Stimulated activated naive CD4-positive, alpha-beta T cell (primary cell): ENCODE measurements around the gene ASCC3.
"Not testable (repeated sequence)": the region's sequence is repeated elsewhere in the genome, so short reads cannot be mapped to it uniquely, and the experiment has no call there.

ENCODE experiments used
- DNase-seq, 6 experiments: peaks; one replicate each; lab custom pipeline; 2025; lab: John Stamatoyannopoulos, UW

Gene ASCC3

DNA sequence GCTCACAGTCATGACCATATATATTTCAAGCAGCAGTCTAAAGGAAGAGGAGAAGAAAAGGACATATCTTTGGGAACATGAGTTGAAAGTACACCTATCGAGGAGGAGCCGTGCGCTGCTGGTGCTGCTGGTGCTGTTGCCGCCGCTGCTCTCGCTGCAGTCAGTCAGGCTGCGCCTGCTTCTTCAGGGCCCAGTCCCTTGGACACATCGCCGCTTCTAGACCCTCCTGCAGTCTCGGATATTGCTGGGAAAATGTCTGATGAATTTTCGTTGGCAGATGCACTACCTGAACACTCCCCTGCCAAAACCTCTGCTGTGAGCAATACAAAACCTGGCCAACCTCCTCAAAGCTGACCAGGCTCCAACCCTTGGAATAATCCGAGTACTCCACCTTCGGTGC, 8.2 kb upstream of the ASCC3 start:
- no peak for DNase-seq

DNA sequence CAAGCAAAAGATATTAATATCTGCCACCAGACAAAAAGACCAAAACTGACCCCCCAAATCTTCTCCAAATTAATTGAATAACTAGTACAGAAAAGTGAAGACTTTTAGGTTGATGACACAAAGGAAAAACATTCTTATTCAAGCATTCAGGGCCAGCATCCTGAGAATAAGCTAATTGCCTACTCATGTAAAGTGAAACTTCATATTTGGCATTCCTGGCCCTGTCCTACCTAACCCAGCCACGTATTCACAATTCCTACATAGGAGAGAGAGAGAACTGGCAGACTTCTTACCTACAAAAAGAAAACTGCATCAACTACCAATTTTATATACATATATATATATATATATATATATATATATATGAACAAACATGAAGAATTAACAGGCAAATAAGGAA, 4.9 kb upstream of the ASCC3 start:
- no peak for DNase-seq

DNA sequence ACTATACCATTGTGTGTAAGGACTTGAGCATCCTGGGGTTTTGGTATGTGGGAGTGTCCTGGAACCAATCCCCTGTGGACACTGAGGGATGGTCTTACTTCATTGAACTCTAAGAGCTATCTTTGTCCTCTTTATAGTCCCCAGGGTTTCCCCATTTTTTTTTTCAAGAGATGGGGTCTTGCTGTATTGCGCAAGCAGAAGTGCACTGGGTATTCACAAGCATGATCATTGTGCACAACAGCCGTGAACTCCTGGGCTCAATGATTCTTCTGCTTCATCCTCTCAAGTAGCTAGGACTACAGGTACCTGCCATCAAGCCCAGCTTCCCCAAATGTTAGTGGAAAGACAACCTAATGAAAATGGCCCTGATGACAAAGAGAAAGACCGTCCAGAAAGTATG, 2.2 kb upstream of the ASCC3 start:
- no peak for DNase-seq

DNA sequence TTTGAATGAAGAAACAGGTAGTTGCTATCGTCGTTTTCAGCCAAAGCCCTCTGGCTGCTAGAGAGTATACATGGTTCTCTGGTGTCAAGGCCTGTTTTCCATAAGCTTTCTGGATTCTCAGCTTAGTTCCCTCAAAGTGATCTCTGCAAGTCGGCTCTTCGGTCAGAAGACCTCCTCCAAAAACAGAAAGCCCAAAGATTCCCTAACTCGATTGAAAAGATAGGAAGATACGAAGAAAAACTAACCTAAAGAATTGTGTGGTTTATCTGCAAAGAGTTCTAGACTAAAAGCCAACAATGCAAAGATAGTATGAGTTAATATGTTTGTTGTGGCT, 545 bp upstream of the ASCC3 start:
- peak in 2 of 6 experiments; percentile 8 to 52 for DNase-seq

DNA sequence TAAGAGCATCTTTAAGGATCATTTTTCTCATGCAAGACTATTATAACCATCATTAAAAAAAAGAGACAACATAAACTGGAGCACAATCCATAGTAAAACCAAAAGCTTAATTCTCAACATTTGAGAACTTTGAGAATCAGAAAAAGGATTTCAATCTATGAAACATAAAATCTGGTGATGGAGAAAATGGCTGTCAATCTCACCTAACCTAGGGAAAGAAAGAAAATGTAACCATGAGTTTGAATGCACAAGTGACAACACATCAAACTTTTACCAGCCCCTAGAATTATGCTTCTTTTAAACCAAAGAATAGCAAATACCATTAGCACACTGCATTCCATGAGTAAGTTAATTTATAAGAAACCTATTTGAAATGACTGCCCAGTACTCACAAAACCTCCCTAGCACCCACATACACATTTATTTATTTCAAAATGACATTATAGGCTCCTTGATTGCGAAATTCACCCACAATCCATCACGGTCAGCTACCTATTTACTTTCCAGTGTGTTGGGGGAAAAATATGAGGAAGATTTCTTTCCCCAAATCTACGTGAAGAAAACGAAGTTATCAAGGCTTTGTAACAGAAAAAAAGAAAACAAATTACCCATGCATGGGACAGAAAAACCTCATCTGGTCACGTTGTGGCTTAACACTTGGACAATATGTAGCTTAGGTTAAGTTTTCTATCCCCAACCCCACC, 828 bp downstream of the ASCC3 start:
- no peak for DNase-seq

DNA sequence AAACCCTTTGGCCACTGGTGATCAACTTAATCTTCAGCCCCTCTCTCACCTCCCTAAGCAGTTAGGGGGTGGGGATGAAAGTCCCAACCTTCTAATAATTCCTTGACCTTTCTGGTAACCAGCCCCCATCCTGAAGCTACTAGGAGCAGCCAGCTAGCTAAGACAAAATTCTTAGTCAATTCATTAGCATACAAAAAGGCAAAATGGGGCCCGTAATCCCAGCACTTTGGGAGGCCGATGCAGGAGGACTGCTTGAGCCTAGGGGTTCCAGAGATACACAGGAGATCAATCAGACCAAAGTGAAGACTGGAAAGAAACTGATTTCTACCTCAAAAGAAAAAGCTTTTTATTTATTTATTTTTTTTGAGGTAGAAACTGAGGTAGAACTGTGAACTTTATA, 1.8 kb downstream of the ASCC3 start:
- no peak for DNase-seq

DNA sequence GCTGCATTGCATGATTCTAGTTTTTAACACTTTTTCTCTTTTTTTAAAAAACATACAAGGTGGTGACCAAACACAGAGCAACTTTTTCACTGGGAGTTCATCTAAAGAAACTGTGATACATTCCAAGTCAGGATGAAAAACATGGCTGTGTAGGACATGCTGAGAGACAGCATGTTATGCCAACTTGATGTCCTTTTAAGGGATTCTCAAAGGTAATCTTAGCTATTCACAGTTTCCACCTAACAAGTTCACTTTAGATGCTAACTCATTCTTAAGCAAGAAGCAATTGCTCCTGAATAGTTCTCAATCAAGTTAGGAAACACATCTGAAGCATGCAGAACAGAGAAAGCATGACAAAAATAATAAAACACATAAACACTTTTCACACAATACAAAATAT, 3.3 kb downstream of the ASCC3 start:
- DNase-seq: no peak

DNA sequence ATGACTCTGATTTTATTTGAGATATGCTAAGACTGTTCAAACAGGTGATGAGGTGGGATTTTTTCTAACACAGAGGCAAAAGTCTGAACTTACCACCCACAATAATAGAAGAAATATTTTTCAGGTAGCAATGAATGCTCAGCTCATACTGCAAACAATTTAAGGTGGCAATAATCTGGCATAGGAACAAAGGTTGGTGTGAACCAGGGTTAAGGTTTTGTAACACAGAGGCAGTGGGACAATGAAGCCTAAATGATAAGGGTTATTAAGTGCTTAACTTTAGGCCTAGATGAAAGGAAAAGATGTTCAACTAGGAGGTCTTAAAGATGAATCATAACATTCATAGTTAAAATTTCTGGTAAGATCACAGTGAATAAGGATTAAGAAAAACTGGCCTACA, 4.9 kb downstream of the ASCC3 start:
- DNase-seq: no peak

DNA sequence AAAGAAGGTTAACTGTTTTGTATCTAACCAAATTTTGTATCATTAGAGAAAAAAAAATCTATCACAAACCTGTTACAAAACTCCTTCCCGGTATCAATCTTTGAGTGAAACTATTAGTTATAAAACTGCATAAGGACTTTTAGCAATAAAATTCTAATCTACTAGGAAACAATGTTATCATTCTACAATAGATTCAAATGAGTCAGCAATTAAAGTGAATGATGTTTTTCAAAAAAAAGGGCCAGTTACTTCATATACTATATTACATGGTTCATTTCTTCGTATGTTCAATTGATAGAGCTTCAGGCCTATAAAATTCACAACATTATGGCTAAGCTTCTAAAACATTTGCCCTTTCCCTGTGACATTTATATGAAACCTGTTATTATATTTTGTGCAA, 15.6 kb downstream of the ASCC3 start:
- no peak for DNase-seq

DNA sequence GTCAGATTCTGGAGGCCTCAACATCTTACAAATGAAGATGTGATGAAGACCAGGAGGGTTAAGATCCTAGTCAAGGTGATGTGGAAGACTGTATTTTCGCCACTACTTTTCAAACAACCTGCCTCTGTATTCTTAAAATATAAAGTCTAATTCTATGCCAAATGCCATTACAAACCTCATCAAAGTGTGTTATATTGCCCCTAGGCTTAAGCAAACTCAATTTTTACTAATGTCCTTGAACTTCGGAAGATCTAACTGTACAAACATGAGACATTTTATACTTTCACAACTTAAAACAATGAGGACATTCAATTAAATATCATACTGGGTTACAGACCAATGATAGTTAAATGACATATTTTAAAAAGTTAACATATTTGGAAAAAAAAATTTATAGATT, 19.1 kb downstream of the ASCC3 start:
- DNase-seq: no peak

DNA sequence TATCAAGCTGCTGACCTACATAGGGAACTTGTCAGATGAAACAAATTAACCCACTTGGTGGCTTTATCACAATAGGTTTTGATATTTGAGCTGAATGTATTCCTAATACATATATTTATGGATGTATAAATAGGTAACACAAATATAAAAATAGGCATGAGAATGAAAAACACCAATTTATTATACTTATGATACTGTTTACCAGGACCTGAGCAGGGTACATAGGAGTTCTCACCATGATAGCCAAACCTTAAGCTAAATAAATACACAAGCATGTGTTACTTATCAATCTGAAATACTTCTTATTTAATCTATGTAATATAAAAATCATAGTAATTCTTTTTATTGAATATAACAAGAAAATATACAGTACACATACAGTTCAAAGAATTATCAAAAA, 25.0 kb downstream of the ASCC3 start:
- DNase-seq: no peak

DNA sequence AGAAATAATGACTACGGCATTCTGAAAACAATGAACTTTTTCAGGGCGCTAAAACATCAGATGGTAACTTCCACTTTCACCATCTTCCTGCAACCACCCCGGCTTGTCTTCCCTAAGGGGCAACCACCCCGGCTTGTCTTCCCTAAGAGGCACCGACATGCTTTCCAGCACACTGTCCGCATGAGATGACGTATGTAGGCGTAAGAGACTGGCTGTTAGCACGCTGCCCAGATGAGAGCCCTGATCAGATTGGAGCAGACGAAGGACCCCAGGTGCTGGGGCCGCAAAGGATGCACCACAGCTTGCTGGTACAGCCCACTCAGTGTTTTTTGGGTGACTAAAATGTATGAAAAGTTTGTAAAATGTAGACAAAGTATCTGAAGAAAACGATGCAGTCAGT, 29.3 kb downstream of the ASCC3 start:
- DNase-seq: no peak

DNA sequence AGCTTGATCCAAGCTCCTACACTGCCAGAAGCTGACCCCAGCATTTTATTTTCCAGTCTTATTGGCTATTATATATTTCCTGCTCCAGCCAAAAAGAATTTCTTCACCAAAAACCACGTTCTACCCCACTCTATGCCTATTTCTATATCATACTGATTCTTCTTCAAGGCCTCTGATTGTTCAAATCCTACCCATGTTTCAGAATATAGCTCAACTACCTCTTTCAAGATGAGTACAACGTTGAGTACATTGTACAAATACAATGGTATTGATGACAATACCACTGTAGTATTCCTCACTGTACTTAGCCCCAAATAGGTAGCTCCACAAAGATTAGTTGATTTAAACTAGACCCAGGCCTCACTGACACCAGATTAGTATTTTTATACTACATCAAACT, 31.0 kb downstream of the ASCC3 start:
- no peak for DNase-seq

DNA sequence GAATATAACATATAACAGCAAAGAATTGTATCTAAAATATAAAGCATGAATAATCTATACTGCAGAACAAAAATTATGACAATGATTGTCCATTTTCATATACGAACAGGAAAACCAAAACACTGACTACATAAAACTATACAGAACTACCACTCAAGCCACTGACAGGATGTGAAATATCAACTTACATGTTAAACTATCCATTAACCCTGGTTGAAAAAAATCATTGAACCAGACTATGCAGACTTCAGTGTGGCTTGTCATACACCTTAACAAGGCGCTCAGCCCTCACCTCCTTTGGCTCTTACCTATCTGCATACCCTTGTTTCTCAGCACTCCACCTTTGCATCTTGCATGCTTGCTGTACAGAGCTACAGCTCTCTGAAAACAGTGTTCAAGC, 34.9 kb downstream of the ASCC3 start:
- no peak for DNase-seq

DNA sequence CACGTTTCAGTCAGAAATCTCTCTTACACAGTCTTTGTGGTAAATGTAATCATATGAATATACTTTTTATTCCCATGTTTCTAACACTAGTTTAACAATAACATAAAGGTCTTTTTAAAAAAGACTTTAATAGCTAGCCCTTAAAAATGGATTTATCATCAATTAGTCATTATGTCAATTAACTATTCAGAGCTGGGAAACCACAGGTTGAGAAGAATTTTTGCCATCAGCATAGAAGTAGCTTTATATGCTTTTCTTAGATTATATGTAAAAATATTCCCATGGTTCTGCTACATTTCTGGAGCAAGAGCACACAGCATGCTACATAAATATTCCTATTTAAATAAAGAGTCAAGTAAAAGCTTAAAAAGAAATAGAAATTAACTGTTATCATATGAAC, 35.5 kb downstream of the ASCC3 start:
- DNase-seq: no peak

DNA sequence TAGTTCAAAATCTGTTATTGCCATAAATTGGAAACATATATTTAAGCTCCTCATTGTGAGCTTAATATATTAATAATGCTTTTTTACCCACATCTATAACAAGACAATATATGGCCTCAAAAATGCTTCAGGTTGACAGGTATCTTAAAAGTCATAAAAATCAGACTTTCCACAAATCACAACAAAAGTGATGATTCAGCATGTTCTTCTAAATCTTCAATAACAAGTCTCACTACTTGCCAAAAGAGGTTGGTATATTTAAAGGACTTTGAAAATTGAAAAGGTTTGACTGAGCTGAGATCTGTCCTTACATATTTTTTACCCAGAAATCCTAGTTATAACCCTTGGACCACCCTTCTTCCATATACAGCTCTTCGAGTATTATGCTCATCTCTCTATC, 41.7 kb downstream of the ASCC3 start:
- DNase-seq: no peak

DNA sequence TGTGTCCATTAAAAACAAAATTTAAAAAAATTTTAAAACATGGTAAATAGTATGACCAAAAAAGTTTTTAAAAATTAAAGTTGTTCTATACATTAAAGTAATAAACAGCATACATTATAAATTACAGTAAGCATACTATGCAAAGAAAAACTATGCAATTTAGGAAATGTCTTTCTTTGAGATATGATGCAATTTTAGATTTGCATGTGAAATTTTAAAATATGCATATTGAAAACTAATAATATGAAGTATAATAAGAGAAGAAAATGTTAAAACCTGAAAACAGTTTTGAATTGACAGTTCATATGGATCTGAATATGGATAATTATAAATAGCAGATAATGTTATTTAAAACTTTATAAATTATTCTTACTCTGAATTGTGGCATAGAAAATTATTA, 43.1 kb downstream of the ASCC3 start:
- no peak for DNase-seq

DNA sequence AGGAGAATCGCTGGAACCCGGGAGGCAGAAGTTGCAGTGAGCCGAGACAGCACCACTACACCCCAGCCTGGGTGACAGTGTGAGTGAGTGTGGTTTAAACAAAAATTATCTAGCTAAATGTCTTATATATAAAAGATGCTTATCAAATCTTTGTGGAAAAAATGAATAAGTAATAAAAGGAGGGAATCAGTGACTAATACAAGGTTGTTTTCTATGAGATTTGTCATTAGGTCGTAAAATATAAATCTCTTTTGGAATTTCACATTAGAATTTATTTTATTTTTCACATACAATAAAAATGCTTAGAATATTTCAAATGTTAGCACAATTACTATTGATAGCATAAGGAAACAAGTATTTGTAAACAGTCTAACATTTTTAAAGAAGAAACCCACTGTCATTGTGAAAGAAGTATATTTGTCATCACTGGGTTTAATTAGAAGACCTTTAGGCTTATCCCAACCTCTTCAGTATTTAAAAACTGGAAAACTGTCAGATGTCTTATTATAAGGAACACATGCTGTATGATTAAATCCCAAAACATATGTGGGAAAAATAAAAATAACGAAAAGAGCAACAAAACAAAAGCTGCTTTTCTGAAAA, 47.1 kb downstream of the ASCC3 start:
- DNase-seq: no peak

DNA sequence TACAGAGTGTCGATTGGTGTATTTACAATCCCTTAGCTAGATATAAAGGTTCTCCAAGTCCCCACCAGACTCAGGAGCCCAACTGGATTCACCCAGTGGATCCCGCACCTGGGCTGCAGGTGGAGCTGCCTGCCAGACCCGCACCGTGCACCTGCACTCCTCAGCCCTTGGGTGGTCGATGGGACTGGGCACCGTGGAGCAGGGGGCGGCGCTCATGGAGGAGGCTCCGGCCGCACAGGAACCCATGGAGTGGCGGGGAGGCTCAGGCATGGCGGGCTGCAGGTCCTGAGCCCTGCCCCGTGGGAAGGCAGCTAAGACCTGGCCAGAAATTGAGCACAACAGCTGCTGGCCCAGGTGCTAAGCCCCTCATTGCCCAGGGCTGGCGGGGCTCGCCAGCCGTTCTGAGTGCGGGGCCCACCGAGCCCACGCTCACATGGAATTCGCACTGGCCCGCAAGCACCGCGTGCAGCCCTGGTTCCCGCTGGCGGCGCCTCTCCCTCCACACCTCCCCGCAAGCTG, 52.0 kb downstream of the ASCC3 start:
- DNase-seq: not testable (repeated sequence)

DNA sequence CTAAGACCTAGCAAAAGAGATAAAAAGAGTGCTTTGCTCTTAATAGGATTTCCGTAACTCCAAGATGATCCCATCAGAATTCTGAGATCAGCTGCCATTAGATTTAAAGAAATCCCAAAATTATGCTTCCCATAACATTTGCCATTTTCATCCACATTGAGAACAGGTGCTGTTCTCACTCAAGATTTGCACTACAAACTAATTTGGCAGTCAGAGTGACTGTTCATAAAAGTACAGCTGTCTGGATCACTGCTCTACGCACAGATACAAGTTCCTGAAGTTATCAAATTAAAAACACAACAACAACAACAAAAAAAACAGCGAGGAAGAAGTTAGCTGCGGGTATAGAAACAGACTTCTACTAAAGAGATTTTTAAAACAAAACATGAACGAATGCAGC, 58.1 kb downstream of the ASCC3 start:
- DNase-seq: no peak

DNA sequence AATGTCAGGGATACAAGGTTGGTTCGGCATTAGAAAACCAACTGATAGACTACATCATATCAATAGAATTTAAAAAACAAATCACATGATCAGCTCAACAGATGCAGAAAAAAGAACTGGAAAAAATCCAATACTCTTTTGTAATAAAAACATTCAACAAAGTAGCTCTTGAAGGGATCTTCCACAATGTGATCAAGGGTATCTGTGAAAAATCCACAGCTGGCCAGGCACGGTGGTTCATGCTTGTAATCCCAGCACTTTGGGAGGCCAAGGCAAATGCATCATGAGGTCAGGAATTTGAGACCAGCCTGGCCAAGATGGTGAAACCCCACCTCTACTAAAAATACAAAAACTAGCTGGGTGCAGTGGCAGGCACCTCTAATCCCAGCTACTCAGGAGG, 63.1 kb downstream of the ASCC3 start:
- DNase-seq: no peak

DNA sequence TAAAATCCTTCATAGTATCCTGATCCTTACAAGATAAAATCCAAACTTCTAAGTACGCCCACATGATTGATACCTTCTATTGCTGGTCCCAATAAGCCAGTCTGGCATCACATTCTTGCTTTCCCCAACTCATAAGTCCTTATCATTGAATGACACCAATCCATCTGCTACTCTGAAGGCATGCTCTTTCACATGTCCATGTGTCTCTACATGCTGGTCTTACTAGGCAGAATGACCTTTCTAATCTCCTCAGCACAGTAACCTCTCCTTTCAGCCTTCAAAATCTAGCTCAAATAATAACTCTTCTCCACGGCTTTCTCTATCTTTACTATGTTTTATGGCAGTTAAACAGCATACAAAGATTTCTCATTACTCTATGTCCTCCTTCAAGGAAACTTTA, 71.1 kb downstream of the ASCC3 start:
- no peak for DNase-seq

DNA sequence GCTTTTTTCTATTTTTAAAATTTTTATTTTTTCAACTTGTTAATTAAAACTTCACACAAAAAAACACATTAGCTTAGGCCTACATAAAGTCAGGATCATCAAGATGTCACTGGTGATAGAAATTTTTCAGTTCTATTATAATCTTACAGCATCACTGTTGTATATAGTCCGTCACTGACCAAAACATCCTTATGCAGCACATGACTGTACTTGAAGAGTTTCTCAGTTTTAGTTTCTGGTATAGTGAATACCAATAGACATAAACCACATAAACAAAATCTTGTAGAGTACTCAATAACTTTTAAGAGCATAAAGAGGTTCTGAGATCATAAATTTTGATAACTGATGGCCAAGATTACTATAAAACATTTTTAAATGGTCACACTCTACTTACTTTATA, 71.8 kb downstream of the ASCC3 start:
- DNase-seq: no peak

DNA sequence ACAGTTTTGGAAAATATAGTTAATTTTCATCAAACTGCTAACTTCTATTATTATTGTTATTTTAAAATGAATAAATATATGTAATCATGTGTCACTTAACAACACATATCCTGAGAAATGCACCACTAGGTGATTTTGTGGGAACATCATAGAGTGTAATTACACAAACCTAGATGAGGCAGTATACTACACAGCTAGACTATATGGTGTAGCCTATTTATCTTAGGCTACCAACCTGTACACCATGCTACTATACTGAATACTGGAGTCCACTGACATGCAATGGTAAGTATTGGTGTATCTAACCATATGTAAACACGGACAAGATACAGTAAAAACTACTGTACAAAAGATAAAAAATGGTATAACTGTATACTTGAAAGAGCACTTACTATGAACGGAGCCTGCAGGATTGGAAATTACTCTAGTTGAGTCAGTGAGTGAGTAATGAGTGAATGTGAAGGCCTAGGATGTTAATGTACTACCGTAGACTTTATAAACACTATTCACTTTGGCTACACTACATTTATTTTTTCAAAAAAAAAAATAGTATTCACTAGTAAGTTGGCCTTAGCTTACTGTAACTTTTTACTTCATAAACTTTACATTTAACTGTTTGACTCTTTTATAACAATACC, 72.4 kb downstream of the ASCC3 start:
- no peak for DNase-seq
